ENCODE data around the gene AGMAT. TPM values are rescaled to one million over a fixed set of nuclear protein-coding genes. Genes with fewer than 3 reads are reported as not detected.

Gene AGMAT
- polyA plus RNA-seq, 4 donors = 18.9 to 66.5 (median 27.2) TPM

- Histone ChIP-seq H3K36me3 (ENCODE audit: control insufficient read depth in 3 of 3, insufficient read depth in 2 of 3, low read depth in 1 of 3, low read length in 3 of 3) (peaks cover 2 to 9% (median 5%) of the 10 kb centered on the region in 3 donors), H3K4me1 (ENCODE audit: control insufficient read depth in 3 of 3, insufficient read depth in 2 of 3, low read depth in 1 of 3, low read length in 2 of 3) (peaks cover 3 to 22% (median 13%) of the 10 kb centered on the region in 3 donors), H3K4me3 (ENCODE audit: low read depth in 1 of 3, low read length in 3 of 3) (no peak overlapping the region), H3K27ac (ENCODE audit: low read depth in 1 of 3, low read length in 2 of 3) (no peak overlapping the region), H3K9me3 (ENCODE audit: control insufficient read depth in 2 of 2, insufficient read depth in 1 of 2, low read depth in 1 of 2, low read length in 1 of 2) (no peaks in the 10 kb centered on the region), H3K27me3 (ENCODE audit: control insufficient read depth in 3 of 3, insufficient read depth in 3 of 3, low read length in 3 of 3) (no peaks in the 10 kb centered on the region)
- 81 to 90% (median 84%) methylated on average over 3 of the region's 3 CpGs for WGBS, 3 donors
- no peak for FAIRE-seq
- DNase-seq = no peak
Measured at GRCh38 chr1:15624133-15624714, 39.4 kb upstream of the AGMAT start.

GRCh38 chr1:15623435-15623834 lies 38.6 kb upstream of the AGMAT start:
- DNase-seq = no peak
- no peak for FAIRE-seq
- Histone ChIP-seq H3K27me3 (ENCODE audit: control insufficient read depth in 3 of 3, insufficient read depth in 3 of 3, low read length in 3 of 3) (no peaks in the 10 kb centered on the region), H3K9me3 (ENCODE audit: control insufficient read depth in 2 of 2, insufficient read depth in 1 of 2, low read depth in 1 of 2, low read length in 1 of 2) (no peaks in the 10 kb centered on the region), H3K4me1 (ENCODE audit: control insufficient read depth in 3 of 3, insufficient read depth in 2 of 3, low read depth in 1 of 3, low read length in 2 of 3) (peaks cover 3 to 25% (median 13%) of the 10 kb centered on the region in 3 donors), H3K27ac (ENCODE audit: low read depth in 1 of 3, low read length in 2 of 3) (no peak overlapping the region), H3K36me3 (ENCODE audit: control insufficient read depth in 3 of 3, insufficient read depth in 2 of 3, low read depth in 1 of 3, low read length in 3 of 3) (peaks cover 2 to 9% (median 2%) of the 10 kb centered on the region in 3 donors), H3K4me3 (ENCODE audit: low read depth in 1 of 3, low read length in 3 of 3) (no peak overlapping the region)
- 81 to 85% (median 81%) methylated on average over 6 of the region's 6 CpGs for WGBS, 3 donors

GRCh38 chr1:15622712-15623373 lies 38.0 kb upstream of the AGMAT start:
- WGBS, 3 donors = 77 to 91% (median 80%) methylated on average over 7 of the region's 7 CpGs
- H3K9me3 ChIP-seq (ENCODE audit: control insufficient read depth in 2 of 2, insufficient read depth in 1 of 2, low read depth in 1 of 2, low read length in 1 of 2) = no peaks in the 10 kb centered on the region
- H3K27ac ChIP-seq (ENCODE audit: low read depth in 1 of 3, low read length in 2 of 3) = no peak overlapping the region
- H3K4me3 ChIP-seq (ENCODE audit: low read depth in 1 of 3, low read length in 3 of 3) = no peak overlapping the region
- DNase-seq (no peak), FAIRE-seq (no peak)
- peaks cover 0 to 9% (median 2%) of the 10 kb centered on the region in 3 donors for H3K36me3 ChIP-seq (ENCODE audit: control insufficient read depth in 3 of 3, insufficient read depth in 2 of 3, low read depth in 1 of 3, low read length in 3 of 3)
- H3K27me3 ChIP-seq (ENCODE audit: control insufficient read depth in 3 of 3, insufficient read depth in 3 of 3, low read length in 3 of 3) = no peaks in the 10 kb centered on the region
- peaks cover 3 to 23% (median 13%) of the 10 kb centered on the region in 3 donors for H3K4me1 ChIP-seq (ENCODE audit: control insufficient read depth in 3 of 3, insufficient read depth in 2 of 3, low read depth in 1 of 3, low read length in 2 of 3)

GRCh38 chr1:15621975-15622374 lies 37.1 kb upstream of the AGMAT start:
- no peak for DNase-seq
- Histone ChIP-seq H3K4me1 (ENCODE audit: control insufficient read depth in 3 of 3, insufficient read depth in 2 of 3, low read depth in 1 of 3, low read length in 2 of 3) (peaks cover 3 to 23% (median 13%) of the 10 kb centered on the region in 3 donors), H3K27me3 (ENCODE audit: control insufficient read depth in 3 of 3, insufficient read depth in 3 of 3, low read length in 3 of 3) (no peaks in the 10 kb centered on the region), H3K27ac (ENCODE audit: low read depth in 1 of 3, low read length in 2 of 3) (no peak overlapping the region), H3K36me3 (ENCODE audit: control insufficient read depth in 3 of 3, insufficient read depth in 2 of 3, low read depth in 1 of 3, low read length in 3 of 3) (peaks cover 0 to 9% (median 2%) of the 10 kb centered on the region in 3 donors), H3K4me3 (ENCODE audit: low read depth in 1 of 3, low read length in 3 of 3) (no peak overlapping the region), H3K9me3 (ENCODE audit: control insufficient read depth in 2 of 2, insufficient read depth in 1 of 2, low read depth in 1 of 2, low read length in 1 of 2) (no peaks in the 10 kb centered on the region)
- WGBS, 3 donors = 45 to 52% (median 50%) methylated on average over 5 of the region's 5 CpGs
- no peak for FAIRE-seq

- peaks cover 5 to 29% (median 13%) of the 10 kb centered on the region in 3 donors for H3K4me1 ChIP-seq (ENCODE audit: control insufficient read depth in 3 of 3, insufficient read depth in 2 of 3, low read depth in 1 of 3, low read length in 2 of 3)
- no peaks in the 10 kb centered on the region for H3K9me3 ChIP-seq (ENCODE audit: control insufficient read depth in 2 of 2, insufficient read depth in 1 of 2, low read depth in 1 of 2, low read length in 1 of 2)
- 90 to 93% (median 92%) methylated on average over 7 of the region's 7 CpGs for WGBS, 3 donors
- H3K4me3 ChIP-seq (ENCODE audit: low read depth in 1 of 3, low read length in 3 of 3) = no peak overlapping the region
- peaks cover 0 to 7% (median 0%) of the 10 kb centered on the region in 3 donors for H3K36me3 ChIP-seq (ENCODE audit: control insufficient read depth in 3 of 3, insufficient read depth in 2 of 3, low read depth in 1 of 3, low read length in 3 of 3)
- H3K27ac ChIP-seq (ENCODE audit: low read depth in 1 of 3, low read length in 2 of 3) = no peak overlapping the region
- FAIRE-seq (no peak), DNase-seq (no peak)
- H3K27me3 ChIP-seq (ENCODE audit: control insufficient read depth in 3 of 3, insufficient read depth in 3 of 3, low read length in 3 of 3) = no peaks in the 10 kb centered on the region
Measured at GRCh38 chr1:15620902-15621682, 36.2 kb upstream of the AGMAT start.

GRCh38 chr1:15620155-15620545 lies 35.3 kb upstream of the AGMAT start:
- no peak overlapping the region for H3K4me3 ChIP-seq (ENCODE audit: low read depth in 1 of 3, low read length in 3 of 3)
- H3K36me3 ChIP-seq (ENCODE audit: control insufficient read depth in 3 of 3, insufficient read depth in 2 of 3, low read depth in 1 of 3, low read length in 3 of 3) = peaks cover 0 to 3% (median 0%) of the 10 kb centered on the region in 3 donors
- FAIRE-seq (no peak), DNase-seq (peak in 1 of 2 donors; percentile 31)
- no peaks in the 10 kb centered on the region for H3K27me3 ChIP-seq (ENCODE audit: control insufficient read depth in 3 of 3, insufficient read depth in 3 of 3, low read length in 3 of 3)
- 13 to 35% (median 33%) methylated on average over 1 of the region's 1 CpG for WGBS, 3 donors
- no peaks in the 10 kb centered on the region for H3K9me3 ChIP-seq (ENCODE audit: control insufficient read depth in 2 of 2, insufficient read depth in 1 of 2, low read depth in 1 of 2, low read length in 1 of 2)
- peaks cover 5 to 29% (median 13%) of the 10 kb centered on the region in 3 donors for H3K4me1 ChIP-seq (ENCODE audit: control insufficient read depth in 3 of 3, insufficient read depth in 2 of 3, low read depth in 1 of 3, low read length in 2 of 3)
- H3K27ac ChIP-seq (ENCODE audit: low read depth in 1 of 3, low read length in 2 of 3) = peak overlapping the region in 2 of 3 donors; percentile 37 to 98

- no peak for FAIRE-seq
- DNase-seq = peak; percentile 86 to 87
- peaks cover 5 to 28% (median 13%) of the 10 kb centered on the region in 3 donors for H3K4me1 ChIP-seq (ENCODE audit: control insufficient read depth in 3 of 3, insufficient read depth in 2 of 3, low read depth in 1 of 3, low read length in 2 of 3)
- peak overlapping the region in 2 of 3 donors; percentile 72 to 91 for H3K4me3 ChIP-seq (ENCODE audit: low read depth in 1 of 3, low read length in 3 of 3)
- H3K9me3 ChIP-seq (ENCODE audit: control insufficient read depth in 2 of 2, insufficient read depth in 1 of 2, low read depth in 1 of 2, low read length in 1 of 2) = no peaks in the 10 kb centered on the region
- peaks cover 0 to 3% (median 0%) of the 10 kb centered on the region in 3 donors for H3K36me3 ChIP-seq (ENCODE audit: control insufficient read depth in 3 of 3, insufficient read depth in 2 of 3, low read depth in 1 of 3, low read length in 3 of 3)
- peak overlapping the region; percentile 93 to 98 (median 95) for H3K27ac ChIP-seq (ENCODE audit: low read depth in 1 of 3, low read length in 2 of 3)
- H3K27me3 ChIP-seq (ENCODE audit: control insufficient read depth in 3 of 3, insufficient read depth in 3 of 3, low read length in 3 of 3) = no peaks in the 10 kb centered on the region
- WGBS, 3 donors = 55 to 64% (median 61%) methylated on average over 26 of the region's 26 CpGs
Measured at GRCh38 chr1:15618655-15619525, 34.0 kb upstream of the AGMAT start.

Measured in small intestine (tissue), 7 donors.